Mesendoderm (in vitro differentiated cells): ENCODE measurements around the gene MAGI2.
A peak's percentile ranks its signal among the peaks of the same experiment; 100 is the strongest.

Experiments
- DNase-seq: peaks from one replicate; pipeline ENCODE4 v3.0.0; 2013
- H2AK5ac ChIP-seq: 2 replicates; pipeline ENCODE4 v1.6.1; 2013; ENCODE audit warnings: low read length, inconsistent platforms
- H2BK120ac ChIP-seq: 2 replicates; pipeline ENCODE4 v1.6.1; 2013; ENCODE audit warnings: low read depth, mild to moderate bottlenecking, low read length, moderate library complexity, mixed read lengths
- H2BK15ac ChIP-seq: replicated peaks from 2 replicates; pipeline ENCODE4 v1.6.1; 2013; ENCODE audit warnings: low read depth, mild to moderate bottlenecking, moderate library complexity
- H2BK5ac ChIP-seq: 2 replicates; pipeline ENCODE4 v1.6.1; 2013; ENCODE audit warnings: low read length, inconsistent platforms
- H3K18ac ChIP-seq: 2 replicates; pipeline ENCODE4 v1.6.1; 2013; ENCODE audit warnings: mild to moderate bottlenecking, low read length, mixed read lengths
- H3K23ac ChIP-seq: one replicate; pipeline ENCODE4 v1.6.1; 2013; ENCODE audit warnings: low read length
- H3K27ac ChIP-seq: 2 replicates; pipeline ENCODE4 v1.5.1; 2013; ENCODE audit warnings: low read depth, mild to moderate bottlenecking, inconsistent platforms, low read length, moderate library complexity
- H3K27me3 ChIP-seq: 2 replicates; pipeline ENCODE4 v1.6.1; 2013; ENCODE audit warnings: low read length, control low read depth, mild to moderate bottlenecking, inconsistent platforms; ENCODE audit not compliant: insufficient read depth, poor library complexity
- H3K36me3 ChIP-seq: 2 replicates; pipeline ENCODE4 v1.6.1; 2013; ENCODE audit warnings: low read length, inconsistent platforms; ENCODE audit not compliant: control insufficient read depth, insufficient read depth
- H3K4ac ChIP-seq: one replicate; pipeline ENCODE4 v1.6.1; 2013; ENCODE audit warnings: low read depth, mild to moderate bottlenecking, low read length, moderate library complexity
- H3K4me1 ChIP-seq: 2 replicates; pipeline ENCODE4 v1.6.1; 2013; ENCODE audit warnings: low read depth, low read length, inconsistent platforms; ENCODE audit not compliant: control insufficient read depth
- H3K4me2 ChIP-seq: 2 replicates; pipeline ENCODE4 v1.6.1; 2013; ENCODE audit warnings: low read length
- H3K4me3 ChIP-seq: 2 replicates; pipeline ENCODE4 v1.5.1; 2013; ENCODE audit warnings: mild to moderate bottlenecking, low read length
- H3K56ac ChIP-seq: one replicate; pipeline ENCODE4 v1.6.1; 2013; ENCODE audit warnings: low read length
- H3K79me1 ChIP-seq: 2 replicates; pipeline ENCODE4 v1.6.1; 2013; ENCODE audit warnings: low read length, inconsistent platforms
- H3K79me2 ChIP-seq: 2 replicates; pipeline ENCODE4 v1.6.1; 2013; ENCODE audit warnings: mild to moderate bottlenecking, low read length; ENCODE audit not compliant: control insufficient read depth, insufficient read depth
- H3K9ac ChIP-seq: 2 replicates; pipeline ENCODE4 v1.6.1; 2013; ENCODE audit warnings: low read length, inconsistent platforms
- H4K5ac ChIP-seq: one replicate; pipeline ENCODE4 v1.6.1; 2013; ENCODE audit warnings: low read length
- H4K8ac ChIP-seq: one replicate; pipeline ENCODE4 v1.6.1; 2013; ENCODE audit warnings: low read depth, mild to moderate bottlenecking, control low read depth, low read length, moderate library complexity
- WGBS: extraction: QIAGEN DNeasy Blood & Tissue Kit; methylation state at CpG from one replicate; pipeline ENCODE4 v1.1.7; 2013; ENCODE audit warnings: low lambda C conversion rate, missing lambda C conversion rate; ENCODE audit not compliant: insufficient coverage; ENCODE audit errors: extremely low coverage; 5-methylcytosine and 5-hydroxymethylcytosine counted together

Gene MAGI2

GRCh38 chr7:78026492-78026891 lies 1427.0 kb downstream of the MAGI2 start:
- Histone ChIP-seq H4K5ac (no peak overlapping the region), H2BK5ac (no peak overlapping the region), H3K4me1 (no peaks in the 10 kb centered on the region), H3K23ac (no peak overlapping the region), H3K79me2 (no peaks in the 10 kb centered on the region), H3K36me3 (no peaks in the 10 kb centered on the region), H3K4me2 (no peak overlapping the region), H3K18ac (no peak overlapping the region), H4K8ac (no peak overlapping the region), H2AK5ac (no peak overlapping the region), H3K27me3 (no peaks in the 10 kb centered on the region), H3K4me3 (no peak overlapping the region), H3K79me1 (no peaks in the 10 kb centered on the region), H2BK15ac (no peak overlapping the region), H3K9ac (no peak overlapping the region), H3K27ac (no peak overlapping the region), H3K4ac (no peak overlapping the region), H3K56ac (no peak overlapping the region), H2BK120ac (no peak overlapping the region)
- WGBS: no CpG with 5 or more reads among the region's 5 CpGs
- no peak for DNase-seq

DNA sequence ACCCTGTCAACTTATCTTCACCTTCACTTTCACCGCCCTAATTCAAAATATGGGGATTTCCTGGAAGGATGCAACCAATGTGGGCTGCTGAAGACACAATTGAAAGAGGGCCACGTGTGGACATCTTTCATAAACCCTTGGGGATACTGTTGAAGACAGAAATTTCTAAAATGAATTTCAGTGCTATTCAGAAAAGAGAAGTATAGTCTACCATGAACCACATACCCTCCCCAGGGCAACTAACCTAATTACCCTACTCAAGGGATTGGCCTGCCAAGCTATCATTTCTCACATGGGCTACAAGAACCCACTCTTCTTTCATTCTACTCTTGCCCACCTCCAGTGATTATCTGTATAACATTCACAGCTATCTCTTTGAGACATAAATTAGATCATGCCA lies 1428.9 kb downstream of the MAGI2 start:
- WGBS: no CpG with 5 or more reads among the region's 2 CpGs
- H2AK5ac ChIP-seq: no peak overlapping the region

DNA sequence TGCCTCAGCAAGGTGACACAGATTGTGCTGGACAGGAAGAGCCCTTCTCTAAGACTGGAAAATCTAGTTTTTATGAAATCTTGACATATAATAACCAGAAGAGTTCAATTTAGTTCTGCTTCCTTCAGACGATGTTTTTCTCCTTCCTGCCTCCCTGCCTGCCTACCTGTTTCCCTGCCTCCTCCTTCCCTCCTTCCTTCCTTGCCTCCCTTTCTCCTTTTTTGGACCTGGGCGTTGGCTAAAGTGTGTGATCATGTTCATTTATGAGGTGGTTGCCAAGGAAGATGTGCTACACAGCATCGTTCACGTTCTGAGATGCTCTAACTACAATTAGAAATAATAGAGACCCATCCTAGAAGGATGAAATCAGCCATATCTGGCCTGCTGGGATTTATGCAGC lies 1430.3 kb downstream of the MAGI2 start:
- H3K27ac ChIP-seq: no peak overlapping the region
- no peak overlapping the region for H4K5ac ChIP-seq
- H2BK15ac ChIP-seq: no peak overlapping the region
- no peak overlapping the region for H2BK120ac ChIP-seq
- H2BK5ac ChIP-seq: no peak overlapping the region
- WGBS: no CpG with 5 or more reads among the region's 4 CpGs
- H3K79me2 ChIP-seq: no peaks in the 10 kb centered on the region
- no peaks in the 10 kb centered on the region for H3K4me1 ChIP-seq
- no peaks in the 10 kb centered on the region for H3K79me1 ChIP-seq
- DNase-seq: no peak
- no peaks in the 10 kb centered on the region for H3K36me3 ChIP-seq
- H3K23ac ChIP-seq: no peak overlapping the region
- no peak overlapping the region for H3K4me2 ChIP-seq
- H3K9ac ChIP-seq: no peak overlapping the region
- no peak overlapping the region for H2AK5ac ChIP-seq
- H4K8ac ChIP-seq: no peak overlapping the region
- no peak overlapping the region for H3K56ac ChIP-seq
- H3K4ac ChIP-seq: peak overlapping the region; percentile 25
- no peaks in the 10 kb centered on the region for H3K27me3 ChIP-seq
- no peak overlapping the region for H3K18ac ChIP-seq
- H3K4me3 ChIP-seq: no peak overlapping the region

More for the DNA sequence above, 1428.9 kb downstream of the MAGI2 start:
- Histone ChIP-seq H3K36me3 (no peaks in the 10 kb centered on the region), H3K18ac (no peak overlapping the region), H4K5ac (no peak overlapping the region), H3K27ac (no peak overlapping the region), H2BK120ac (no peak overlapping the region), H3K4ac (no peak overlapping the region), H3K23ac (no peak overlapping the region), H4K8ac (no peak overlapping the region), H3K79me2 (no peaks in the 10 kb centered on the region), H3K79me1 (no peaks in the 10 kb centered on the region), H3K9ac (no peak overlapping the region), H3K4me2 (no peak overlapping the region), H3K27me3 (no peaks in the 10 kb centered on the region), H3K4me3 (no peak overlapping the region), H3K56ac (no peak overlapping the region), H2BK15ac (no peak overlapping the region), H3K4me1 (no peaks in the 10 kb centered on the region), H2BK5ac (no peak overlapping the region)
- DNase-seq: no peak

- H3K27me3 ChIP-seq: no peaks in the 10 kb centered on the region
- H4K8ac ChIP-seq: no peak overlapping the region
- H2BK120ac ChIP-seq: no peak overlapping the region
- DNase-seq: no peak
- no peak overlapping the region for H3K23ac ChIP-seq
- no peak overlapping the region for H2BK5ac ChIP-seq
- H3K9ac ChIP-seq: no peak overlapping the region
- H3K27ac ChIP-seq: no peak overlapping the region
- no CpG with 5 or more reads among the region's 1 CpG for WGBS
- H3K36me3 ChIP-seq: no peaks in the 10 kb centered on the region
- H3K18ac ChIP-seq: no peak overlapping the region
- no peak overlapping the region for H4K5ac ChIP-seq
- H3K4me1 ChIP-seq: no peaks in the 10 kb centered on the region
- no peak overlapping the region for H3K4me2 ChIP-seq
- H3K4me3 ChIP-seq: no peak overlapping the region
- no peaks in the 10 kb centered on the region for H3K79me2 ChIP-seq
- H2BK15ac ChIP-seq: no peak overlapping the region
- H3K79me1 ChIP-seq: no peaks in the 10 kb centered on the region
- no peak overlapping the region for H3K4ac ChIP-seq
- no peak overlapping the region for H2AK5ac ChIP-seq
- H3K56ac ChIP-seq: no peak overlapping the region
Measured at GRCh38 chr7:78022165-78022564, 1431.3 kb downstream of the MAGI2 start.

DNA sequence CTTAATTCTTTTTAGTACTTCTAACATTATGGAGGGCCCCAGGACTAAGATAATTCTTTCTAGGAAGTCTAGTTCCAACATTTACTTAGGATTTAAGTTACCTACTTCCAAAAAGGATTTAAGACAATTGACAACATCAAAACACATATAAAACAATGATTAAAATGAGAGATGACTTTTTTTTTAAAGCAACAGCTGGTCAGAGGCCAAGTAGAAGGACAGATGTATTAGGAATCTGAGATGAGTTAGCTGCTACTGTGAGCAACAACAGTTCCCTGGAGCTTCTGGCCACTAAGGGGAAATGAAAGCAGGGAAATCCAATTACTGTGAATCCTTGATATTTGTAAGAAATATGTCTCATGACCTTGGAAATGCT lies 1432.6 kb downstream of the MAGI2 start:
- H3K4me2 ChIP-seq: no peak overlapping the region
- H3K27me3 ChIP-seq: no peaks in the 10 kb centered on the region
- H3K23ac ChIP-seq: no peak overlapping the region
- no peaks in the 10 kb centered on the region for H3K36me3 ChIP-seq
- H3K79me2 ChIP-seq: no peaks in the 10 kb centered on the region
- H3K27ac ChIP-seq: no peak overlapping the region
- no peaks in the 10 kb centered on the region for H3K4me1 ChIP-seq
- H3K4ac ChIP-seq: no peak overlapping the region
- H2AK5ac ChIP-seq: no peak overlapping the region
- H3K56ac ChIP-seq: no peak overlapping the region
- H3K9ac ChIP-seq: no peak overlapping the region
- DNase-seq: no peak
- H2BK5ac ChIP-seq: no peak overlapping the region
- no peak overlapping the region for H4K8ac ChIP-seq
- no peak overlapping the region for H3K4me3 ChIP-seq
- H4K5ac ChIP-seq: no peak overlapping the region
- H2BK120ac ChIP-seq: no peak overlapping the region
- H3K79me1 ChIP-seq: no peaks in the 10 kb centered on the region
- no peak overlapping the region for H2BK15ac ChIP-seq
- H3K18ac ChIP-seq: no peak overlapping the region

DNA sequence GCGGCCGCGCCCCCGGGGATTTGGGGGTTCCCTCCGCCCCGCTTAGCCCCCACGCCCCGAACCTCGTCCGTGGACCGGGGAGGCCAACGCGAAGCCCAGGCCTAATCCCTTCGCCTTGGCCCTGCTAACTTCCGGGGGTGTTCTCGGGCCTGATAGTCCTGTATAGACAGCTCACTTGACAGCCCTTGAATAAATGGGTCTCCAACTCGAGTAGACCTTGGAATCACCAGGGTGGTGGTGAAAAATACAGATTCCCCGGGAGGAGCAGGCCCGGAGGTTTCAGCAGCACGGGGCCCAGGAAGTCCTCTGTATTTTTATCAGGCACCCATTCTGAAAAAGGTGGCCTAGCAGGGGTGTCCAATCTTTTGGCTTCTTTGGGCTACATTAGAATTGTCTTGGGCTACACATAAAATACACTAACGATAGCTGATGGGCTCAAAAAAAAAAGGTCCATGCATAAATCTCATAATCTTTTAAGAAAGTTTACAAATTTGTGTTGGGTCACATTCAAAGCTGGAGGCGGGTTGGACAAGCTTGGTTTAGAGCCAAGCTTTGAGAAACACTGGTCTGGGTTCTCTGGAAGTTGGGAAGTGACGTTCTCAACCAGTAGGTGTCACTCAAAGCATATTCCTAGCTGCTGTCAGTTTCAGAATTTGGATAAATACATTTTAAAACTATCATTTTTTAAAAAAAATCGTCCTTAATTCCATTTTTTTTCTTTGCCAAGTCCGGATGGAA lies 1433.2 kb downstream of the MAGI2 start:
- DNase-seq: peak; percentile 83
- Histone ChIP-seq H3K36me3 (no peaks in the 10 kb centered on the region), H2BK120ac (peak overlapping the region; percentile 96), H3K27ac (peak overlapping the region; percentile 45), H3K4me1 (no peaks in the 10 kb centered on the region), H4K5ac (no peak overlapping the region), H3K4me3 (no peak overlapping the region), H3K4me2 (peak overlapping the region; percentile 40), H3K23ac (no peak overlapping the region), H3K18ac (peak overlapping the region; percentile 94), H3K27me3 (no peaks in the 10 kb centered on the region), H3K56ac (peak overlapping the region; percentile 84), H3K9ac (peak overlapping the region; percentile 49), H4K8ac (peak overlapping the region; percentile 95), H3K4ac (peak overlapping the region; percentile 64), H2BK5ac (no peak overlapping the region), H3K79me2 (no peaks in the 10 kb centered on the region), H3K79me1 (no peaks in the 10 kb centered on the region), H2BK15ac (no peak overlapping the region), H2AK5ac (no peak overlapping the region)
- no CpG with 5 or more reads among the region's 25 CpGs for WGBS
